C4-2B (cell line): ENCODE data around the gene CASQ2.

Experiments used
- ZFX ChIP-seq: fragments of 450-650 bp; IDR thresholded peaks from 2 replicates; pipeline ENCODE4 v1.6.1; 2017
- TF ChIP-seq, protein P1 (sequence below): fragments of 450-650 bp; conservative IDR thresholded peaks from 2 replicates; pipeline ENCODE4 v1.5.1; 2017; ENCODE audit warnings: mild to moderate bottlenecking

DNA sequence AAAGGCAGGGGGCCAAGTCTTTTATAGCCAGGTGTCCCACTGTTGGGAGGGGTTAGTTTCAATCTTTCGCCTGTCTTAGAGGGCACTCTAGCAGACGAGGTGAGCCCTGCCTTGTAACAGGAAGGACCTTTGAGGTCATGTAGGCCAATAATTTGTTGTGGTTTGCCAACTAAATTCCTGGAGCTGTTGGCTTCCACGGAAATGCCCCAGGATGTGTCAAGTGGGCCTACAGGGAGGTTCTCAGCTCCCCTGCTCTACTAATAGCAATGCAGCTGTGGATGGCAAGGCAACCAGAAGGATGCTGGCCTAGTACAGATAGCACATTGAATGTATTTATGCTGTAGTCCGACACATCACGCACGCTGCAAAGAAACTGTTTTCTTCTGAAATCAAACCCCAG lies 22.3 kb upstream of the CASQ2 start:
- TF ChIP-seq, protein P1, sequence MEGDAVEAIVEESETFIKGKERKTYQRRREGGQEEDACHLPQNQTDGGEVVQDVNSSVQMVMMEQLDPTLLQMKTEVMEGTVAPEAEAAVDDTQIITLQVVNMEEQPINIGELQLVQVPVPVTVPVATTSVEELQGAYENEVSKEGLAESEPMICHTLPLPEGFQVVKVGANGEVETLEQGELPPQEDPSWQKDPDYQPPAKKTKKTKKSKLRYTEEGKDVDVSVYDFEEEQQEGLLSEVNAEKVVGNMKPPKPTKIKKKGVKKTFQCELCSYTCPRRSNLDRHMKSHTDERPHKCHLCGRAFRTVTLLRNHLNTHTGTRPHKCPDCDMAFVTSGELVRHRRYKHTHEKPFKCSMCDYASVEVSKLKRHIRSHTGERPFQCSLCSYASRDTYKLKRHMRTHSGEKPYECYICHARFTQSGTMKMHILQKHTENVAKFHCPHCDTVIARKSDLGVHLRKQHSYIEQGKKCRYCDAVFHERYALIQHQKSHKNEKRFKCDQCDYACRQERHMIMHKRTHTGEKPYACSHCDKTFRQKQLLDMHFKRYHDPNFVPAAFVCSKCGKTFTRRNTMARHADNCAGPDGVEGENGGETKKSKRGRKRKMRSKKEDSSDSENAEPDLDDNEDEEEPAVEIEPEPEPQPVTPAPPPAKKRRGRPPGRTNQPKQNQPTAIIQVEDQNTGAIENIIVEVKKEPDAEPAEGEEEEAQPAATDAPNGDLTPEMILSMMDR: no peak
- TF ChIP-seq ZFX: no peak
